HG03439 (cell line): ENCODE results near the gene TEX2.

Experiments
- ATAC-seq: cut with Tn5 transposase; IDR thresholded peaks from one replicate; pipeline ENCODE4 v1.9.1; 2021; ENCODE audit warnings: mild to moderate bottlenecking, moderate library complexity; ENCODE audit not compliant: unreplicated experiment

Gene TEX2

GRCh38 chr17:64123114-64123513, 139.9 kb downstream of the TEX2 start:
- ATAC-seq, result no peak

GRCh38 chr17:64120972-64121786, 141.9 kb downstream of the TEX2 start:
- ATAC-seq, result peak; percentile 72

GRCh38 chr17:64120159-64120810, 142.8 kb downstream of the TEX2 start:
- ATAC-seq, result no peak

- ATAC-seq, result no peak
Observed at GRCh38 chr17:64117981-64118979, 144.8 kb downstream of the TEX2 start.

- ATAC-seq, result no peak
Observed at GRCh38 chr17:64115822-64116534, 147.1 kb downstream of the TEX2 start.

- no peak for ATAC-seq
Observed at GRCh38 chr17:64115043-64115698, 147.9 kb downstream of the TEX2 start.

- no peak for ATAC-seq
Observed at GRCh38 chr17:64113006-64113405, 150.1 kb downstream of the TEX2 start.

- no peak for ATAC-seq
Observed at GRCh38 chr17:64111831-64112230, 151.2 kb downstream of the TEX2 start.

GRCh38 chr17:64110379-64111152, 152.5 kb downstream of the TEX2 start:
- ATAC-seq, result no peak

- ATAC-seq, result no peak
Observed at GRCh38 chr17:64109400-64109799, 153.7 kb downstream of the TEX2 start.

GRCh38 chr17:64107500-64108236, 155.4 kb downstream of the TEX2 start:
- no peak for ATAC-seq

GRCh38 chr17:64106918-64107317, 156.1 kb downstream of the TEX2 start:
- no peak for ATAC-seq

GRCh38 chr17:64103391-64104364, 159.4 kb downstream of the TEX2 start:
- no peak for ATAC-seq

GRCh38 chr17:64102627-64103390, 160.3 kb downstream of the TEX2 start:
- ATAC-seq, result no peak

- ATAC-seq, result no peak
Observed at GRCh38 chr17:64099543-64099942, 163.5 kb downstream of the TEX2 start.
